GM12878 (cell line): ENCODE data around the gene RAD51B. TPM values are rescaled to one million over a fixed set of nuclear protein-coding genes. Genes with fewer than 3 reads are reported as not detected.

Experiments
- ATAC-seq: fragments of 200-7000 bp; cut with Tn5 transposase; 3 replicates; pipeline ENCODE4 v1.9.1; 2020; ENCODE audit warnings: mild to moderate bottlenecking, moderate library complexity
- BruUV-seq: library from RNA; stranded (reverse); fragments of 400-500 nt; replicated peaks from 2 replicates; lab custom pipeline; 2021; lab: Mats Ljungman, UMichigan
- CTCF ChIA-PET: fragments of 300-600 bp; sonication (Branson Sonifier 250); formaldehyde crosslinking; extraction: SDS; loops from one replicate; lab custom pipeline; 2021; ENCODE audit warnings: inconsistent platforms; lab: Yijun Ruan, JAX
- POLR2A ChIA-PET: fragments of 350-600 bp; formaldehyde crosslinking; extraction: SDS; loops from one replicate; lab custom pipeline; 2021; ENCODE audit warnings: inconsistent platforms; lab: Charles Lee
- RAD21 ChIA-PET: fragments of 300-600 bp; sonication (Branson Sonifier 250); formaldehyde crosslinking; loops from one replicate; lab custom pipeline; 2023; ENCODE audit warnings: antibody characterized with exemption; ENCODE audit not compliant: unreplicated experiment; lab: Charles Lee
- SMC1A ChIA-PET: fragments of 300-600 bp; sonication (Branson Sonifier 250); formaldehyde crosslinking; loops from one replicate; lab custom pipeline; 2023; ENCODE audit not compliant: unreplicated experiment, uncharacterized antibody; lab: Charles Lee
- DNase-seq: peaks from one replicate; pipeline ENCODE4 v3.0.0-alpha.2; 2011; ENCODE audit warnings: low read depth, low spot score
- FAIRE-seq: peaks from 3 replicates; lab custom pipeline; 2011; peaks lifted over from hg19 to GRCh38; lab: Jason Lieb, UNC
- H2AFZ ChIP-seq: 2 replicates; pipeline ENCODE4 v1.6.0; 2011; ENCODE audit warnings: low read depth, low read length, control low read depth; ENCODE audit not compliant: control insufficient read depth
- H3K27ac ChIP-seq: 2 replicates; pipeline ENCODE4 v1.5.1; 2011; ENCODE audit warnings: control low read depth; ENCODE audit not compliant: control insufficient read depth, insufficient read depth
- H3K27me3 ChIP-seq, 2 experiments: replicated peaks in 1 of 2; 2 replicates each; pipeline versions ENCODE4 v1.6.0 to v1.6.1; 2011; ENCODE audit warnings: low read length in 1 of 2; ENCODE audit not compliant: control insufficient read depth in 2 of 2, insufficient read depth in 2 of 2
- H3K36me3 ChIP-seq, 2 experiments: 2 replicates each; pipeline ENCODE4 v1.5.1; 2011; ENCODE audit warnings: low read length in 1 of 2; ENCODE audit not compliant: control insufficient read depth in 2 of 2, insufficient read depth in 2 of 2
- H3K4me1 ChIP-seq: 2 replicates; pipeline ENCODE4 v1.6.1; 2011; ENCODE audit warnings: mild to moderate bottlenecking, low read length, moderate library complexity, mixed read lengths; ENCODE audit not compliant: control insufficient read depth, insufficient read depth
- H3K4me2 ChIP-seq: 2 replicates; pipeline ENCODE4 v1.6.0; 2011; ENCODE audit warnings: control low read depth; ENCODE audit not compliant: control insufficient read depth, insufficient read depth
- H3K4me3 ChIP-seq: fragments of 200-600 bp; sonication (generic); 2 replicates; pipeline ENCODE4 v1.5.1; 2016
- H3K79me2 ChIP-seq: 2 replicates; pipeline ENCODE4 v1.6.0; 2011; ENCODE audit warnings: low read length; ENCODE audit not compliant: control insufficient read depth, insufficient read depth
- H3K9ac ChIP-seq: 2 replicates; pipeline ENCODE4 v1.8.0; 2011; ENCODE audit warnings: low read length, control low read depth, mixed read lengths; ENCODE audit not compliant: control insufficient read depth, insufficient read depth
- H3K9me3 ChIP-seq: replicated peaks from 3 replicates; pipeline ENCODE4 v1.5.1; 2011; ENCODE audit warnings: mild to moderate bottlenecking, low read length; ENCODE audit not compliant: control insufficient read depth, insufficient read depth
- H4K20me1 ChIP-seq: 2 replicates; pipeline ENCODE4 v1.6.0; 2011; ENCODE audit not compliant: control insufficient read depth, insufficient read depth
- ASH2L ChIP-seq: fragments of 300-600, 200-600 bp; sonication (generic); IDR thresholded peaks from 2 replicates; pipeline ENCODE4 v1.6.1; 2017; ENCODE audit warnings: low read depth, mild to moderate bottlenecking, borderline replicate concordance
- RELA ChIP-seq: fragments of 450-650 bp; IDR thresholded peaks from 2 replicates; pipeline ENCODE4 v1.8.0; 2014; ENCODE audit warnings: borderline replicate concordance; ENCODE audit not compliant: partially characterized antibody
- ZNF207 ChIP-seq: fragments of 450-650 bp; IDR thresholded peaks from 2 replicates; pipeline ENCODE4 v1.6.1; 2014; ENCODE audit warnings: antibody characterized with exemption, mild to moderate bottlenecking, borderline replicate concordance
- ZNF24 ChIP-seq: fragments of 450-650 bp; IDR thresholded peaks from 2 replicates; pipeline ENCODE4 v1.6.1; 2017; ENCODE audit warnings: antibody characterized with exemption, mild to moderate bottlenecking
- ZNF622 ChIP-seq: fragments of 450-650 bp; IDR thresholded peaks from 2 replicates; pipeline ENCODE4 v1.6.1; 2017; ENCODE audit warnings: mild to moderate bottlenecking, inconsistent platforms
- WGBS: methylation state at CpG from one replicate; pipeline ENCODE4 v1.1.6; 2016; ENCODE audit warnings: low lambda C conversion rate; ENCODE audit not compliant: insufficient replicate concordance, insufficient coverage; ENCODE audit errors: missing lambda C conversion rate; 5-methylcytosine and 5-hydroxymethylcytosine counted together
- in situ Hi-C: fragments of 300-500 bp; cut with MboI; formaldehyde crosslinking; loops from 9 replicates; pipeline ENCODE4 v1.14.3; 2018; ENCODE audit warnings: mixed read lengths
- intact Hi-C: fragments of 100-400 bp; cut with micrococcal nuclease; formaldehyde crosslinking; loops from one replicate; pipeline ENCODE4 v1.14.2; 2022; ENCODE audit not compliant: unreplicated experiment
- polyA plus RNA-seq, 11 experiments: library from polyadenylated mRNA; depleted of rRNA in 4 of 11; unstranded in 6 of 11; stranded (reverse) in 5 of 11; fragments of >200 nt; fragmentation: Nextera tagmentation in 4 of 11; fragmentation: Illumina TruSeq in 1 of 11; extraction: Ambion mirVana in 4 of 11; extraction: Trizol in 1 of 11; gene quantifications; 1 replicate in 1 of 11; 2 replicates in 10 of 11; pipeline versions ENCODE4 v1.2.1 to v1.2.3, GENCODE V29; 2011 to 2016; ENCODE audit warnings: inconsistent platforms in 2 of 11, missing spikeins in 2 of 11, low read depth in 1 of 11
- total RNA-seq, 4 experiments: library from RNA; depleted of rRNA in 3 of 4; stranded (reverse); fragments of >200 nt in 3 of 4; fragmentation: Illumina TruSeq in 1 of 4; extraction: Trizol in 1 of 4; gene quantifications; 2 replicates each; pipeline versions ENCODE4 v1.2.1 to v1.2.3, GENCODE V29; 2013 to 2021
- TF ChIP-seq, protein P1 (sequence below): fragments of 450-650 bp; IDR thresholded peaks from 2 replicates; pipeline ENCODE4 v1.6.1; 2017; ENCODE audit warnings: low read depth, mild to moderate bottlenecking, moderate library complexity
- TF ChIP-seq, protein P2 (sequence below): IDR thresholded peaks from 2 replicates; pipeline ENCODE4 v1.6.1; 2011; ENCODE audit warnings: low read depth, low read length, improper control_type of control experiment, borderline replicate concordance

RAD51B gene
- total and polyA plus RNA-seq, 10 of the 15 experiments (the other 5 are each of a cell fraction or from before 2014, with no cell fraction given), result 9.8 to 26.8 (median 21.3) TPM

DNA sequence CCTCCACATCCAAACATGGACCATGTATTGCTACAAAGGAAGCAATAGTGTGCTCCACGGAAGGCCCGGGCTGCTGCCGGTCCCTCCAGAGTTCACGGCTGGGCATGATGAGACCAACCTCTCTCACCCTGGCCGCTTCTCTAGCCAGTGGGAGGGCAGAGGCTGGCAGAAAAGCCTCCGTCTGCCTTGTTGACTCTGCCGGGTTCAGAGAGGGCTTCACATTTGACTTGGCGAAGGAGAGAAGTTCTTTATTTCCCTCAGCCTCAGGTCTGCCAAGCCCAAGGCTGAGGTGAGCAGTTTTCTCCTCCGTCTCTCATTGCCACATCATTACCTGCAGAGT, 743.3 kb downstream of the RAD51B start (continued):
- TF ChIP-seq, protein P1, sequence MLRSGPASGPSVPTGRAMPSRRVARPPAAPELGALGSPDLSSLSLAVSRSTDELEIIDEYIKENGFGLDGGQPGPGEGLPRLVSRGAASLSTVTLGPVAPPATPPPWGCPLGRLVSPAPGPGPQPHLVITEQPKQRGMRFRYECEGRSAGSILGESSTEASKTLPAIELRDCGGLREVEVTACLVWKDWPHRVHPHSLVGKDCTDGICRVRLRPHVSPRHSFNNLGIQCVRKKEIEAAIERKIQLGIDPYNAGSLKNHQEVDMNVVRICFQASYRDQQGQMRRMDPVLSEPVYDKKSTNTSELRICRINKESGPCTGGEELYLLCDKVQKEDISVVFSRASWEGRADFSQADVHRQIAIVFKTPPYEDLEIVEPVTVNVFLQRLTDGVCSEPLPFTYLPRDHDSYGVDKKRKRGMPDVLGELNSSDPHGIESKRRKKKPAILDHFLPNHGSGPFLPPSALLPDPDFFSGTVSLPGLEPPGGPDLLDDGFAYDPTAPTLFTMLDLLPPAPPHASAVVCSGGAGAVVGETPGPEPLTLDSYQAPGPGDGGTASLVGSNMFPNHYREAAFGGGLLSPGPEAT, result no peak
- TF ChIP-seq ZNF207 (no peak), RELA (no peak), ZNF622 (no peak)
- TF ChIP-seq, protein P2, sequence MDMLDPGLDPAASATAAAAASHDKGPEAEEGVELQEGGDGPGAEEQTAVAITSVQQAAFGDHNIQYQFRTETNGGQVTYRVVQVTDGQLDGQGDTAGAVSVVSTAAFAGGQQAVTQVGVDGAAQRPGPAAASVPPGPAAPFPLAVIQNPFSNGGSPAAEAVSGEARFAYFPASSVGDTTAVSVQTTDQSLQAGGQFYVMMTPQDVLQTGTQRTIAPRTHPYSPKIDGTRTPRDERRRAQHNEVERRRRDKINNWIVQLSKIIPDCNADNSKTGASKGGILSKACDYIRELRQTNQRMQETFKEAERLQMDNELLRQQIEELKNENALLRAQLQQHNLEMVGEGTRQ, result no peak

DNA sequence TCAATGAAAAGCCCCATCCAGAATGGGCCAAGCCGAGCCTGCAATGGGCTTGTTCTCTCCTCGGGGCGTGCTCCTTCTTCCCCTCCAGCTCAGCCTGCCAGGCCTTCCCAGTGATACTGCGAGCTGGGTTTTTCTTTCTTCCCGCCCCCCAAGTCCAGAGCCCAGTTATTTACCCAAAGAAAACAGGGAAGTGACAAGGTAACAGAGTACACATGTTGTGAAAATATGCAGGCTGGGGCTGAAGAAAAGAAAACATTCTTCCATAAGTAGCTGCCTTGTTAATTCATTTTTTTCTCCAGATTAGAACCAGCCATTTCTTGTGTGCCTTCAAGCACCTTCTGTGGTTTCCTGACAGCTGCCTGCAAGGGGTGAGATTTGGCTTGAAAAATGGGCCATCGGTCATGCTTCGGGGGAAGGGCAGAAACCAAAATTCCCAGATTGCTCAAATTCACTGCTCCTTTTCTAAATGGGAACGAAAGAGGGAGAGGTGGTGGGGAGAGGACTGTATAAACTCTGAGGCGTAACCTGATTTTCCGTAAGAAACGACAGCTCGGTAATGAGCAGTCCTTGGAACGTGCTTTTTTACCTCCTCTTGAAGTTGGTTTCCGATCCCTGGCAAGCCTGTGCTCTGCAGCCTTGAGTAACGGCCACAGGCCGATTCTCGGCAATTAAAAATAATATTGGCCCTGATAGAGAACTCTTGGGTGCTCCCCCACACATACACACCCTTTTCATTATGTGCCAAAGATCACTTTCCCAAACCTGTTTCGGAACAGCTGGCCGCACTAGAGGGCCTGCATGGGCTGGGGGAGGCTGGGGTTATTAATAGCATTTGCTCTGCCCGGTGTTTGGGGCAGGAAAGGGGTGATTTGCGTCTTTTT, 743.9 kb downstream of the RAD51B start:
- no peak overlapping the region for H3K4me2 ChIP-seq
- in situ Hi-C loops (no loop called here), intact Hi-C loops (no loop called here)
- DNase-seq, result no peak
- no peaks in the 10 kb centered on the region for H3K4me1 ChIP-seq
- FAIRE-seq, result no peak
- no peak overlapping the region; the same call in 1 of the 2 replicates for H2AFZ ChIP-seq
- no peak overlapping the region for H3K4me3 ChIP-seq
- CTCF ChIA-PET, result no interaction called here
- no peaks in the 10 kb centered on the region for H3K79me2 ChIP-seq
- BruUV-seq, result no TSS peak
- RAD21 ChIA-PET, result no interaction called here
- SMC1A ChIA-PET, result interaction anchor here (0.6 to 0.7 kb wide), 2 partner anchors 31 to 53 kb away, joined by 3 read pairs; no protein-coding TSS in a partner anchor
- no peak for ATAC-seq
- TF ChIP-seq ZNF24, result no peak
- TF ChIP-seq ASH2L, result no peak
- TF ChIP-seq ZNF622, result no peak
- H3K27me3 ChIP-seq, result no peaks in the 10 kb centered on the region
- no peak overlapping the region for H3K27ac ChIP-seq
- H3K9me3 ChIP-seq, result no peaks in the 10 kb centered on the region
- H3K36me3 ChIP-seq, result no peaks in the 10 kb centered on the region
- H3K9ac ChIP-seq, result no peak overlapping the region
- POLR2A ChIA-PET, result interaction anchor here (0.5 kb wide), 1 partner anchor 128 kb away, joined by 3 read pairs; no protein-coding TSS in a partner anchor
- WGBS, result 72% methylated on average over 21 of the region's 21 CpGs
- no peaks in the 10 kb centered on the region for H4K20me1 ChIP-seq
